NCI-H1417 (cell line): ENCODE measurements around the gene AMY1B.
"Not testable (repeated sequence)": the region's sequence is repeated elsewhere in the genome, so short reads cannot be mapped to it uniquely, and the experiment has no call there.

Experiments used
- DNase-seq, 3 experiments: peaks; one replicate each; lab custom pipeline; 2025; lab: John Stamatoyannopoulos, UW

Gene AMY1B

GRCh38 chr1:103696110-103696509 lies at the start of gene AMY1B:
Gene AMY1B (minus strand): TSS chr1:103696210. CDS start chr1:103695639, 571 bp downstream.
- not testable (repeated sequence) for DNase-seq

- not testable (repeated sequence) for DNase-seq
Observed at GRCh38 chr1:103745040-103745439, 49.0 kb upstream of the AMY1B start.

GRCh38 chr1:103744449-103744848 lies 48.4 kb upstream of the AMY1B start:
- DNase-seq = not testable (repeated sequence)

GRCh38 chr1:103738031-103738430 lies 42.0 kb upstream of the AMY1B start:
- DNase-seq = not testable (repeated sequence)

GRCh38 chr1:103735334-103735733 lies 39.3 kb upstream of the AMY1B start:
- not testable (repeated sequence) for DNase-seq

GRCh38 chr1:103721473-103721872 lies 25.5 kb upstream of the AMY1B start:
- DNase-seq = not testable (repeated sequence)

- not testable (repeated sequence) for DNase-seq
Observed at GRCh38 chr1:103717404-103717803, 21.4 kb upstream of the AMY1B start.

GRCh38 chr1:103710381-103710780 lies 14.4 kb upstream of the AMY1B start:
- not testable (repeated sequence) for DNase-seq

- not testable (repeated sequence) for DNase-seq
Observed at GRCh38 chr1:103707670-103708069, 11.7 kb upstream of the AMY1B start.

- DNase-seq = not testable (repeated sequence)
Observed at GRCh38 chr1:103701256-103701655, 5.2 kb upstream of the AMY1B start.

GRCh38 chr1:103700669-103701068 lies 4.7 kb upstream of the AMY1B start:
- not testable (repeated sequence) for DNase-seq

- DNase-seq = not testable (repeated sequence)
Observed at GRCh38 chr1:103697430-103697829, 1.4 kb upstream of the AMY1B start.

- DNase-seq = not testable (repeated sequence)
Observed at GRCh38 chr1:103676335-103676734, 19.7 kb downstream of the AMY1B start.

- not testable (repeated sequence) for DNase-seq
Observed at GRCh38 chr1:103655460-103655859, 40.5 kb downstream of the AMY1B start, which contains the start of gene AMY1A. Gene AMY1A (plus strand): TSS chr1:103655760. CDS start chr1:103656331, 571 bp downstream.

- not testable (repeated sequence) for DNase-seq
Observed at GRCh38 chr1:103654133-103654532, 41.9 kb downstream of the AMY1B start.

GRCh38 chr1:103650889-103651288 lies 45.1 kb downstream of the AMY1B start:
- DNase-seq = not testable (repeated sequence)

GRCh38 chr1:103650305-103650704 lies 45.7 kb downstream of the AMY1B start:
- DNase-seq = not testable (repeated sequence)

- DNase-seq = not testable (repeated sequence)
Observed at GRCh38 chr1:103643908-103644307, 52.1 kb downstream of the AMY1B start.

GRCh38 chr1:103641194-103641593 lies 54.8 kb downstream of the AMY1B start:
- not testable (repeated sequence) for DNase-seq
